SH-SY5Y (cell line): Measurements from ENCODE around the gene HIVEP3.

Experiments
- GATA2 ChIP-seq: IDR thresholded peaks from 2 replicates; pipeline ENCODE4 v1.6.1; 2011; ENCODE audit warnings: mild to moderate bottlenecking, low read depth, low read length
- GATA3 ChIP-seq: IDR thresholded peaks from 2 replicates; pipeline ENCODE4 v1.6.1; 2011; ENCODE audit warnings: low read depth, mild to moderate bottlenecking, low read length, moderate library complexity

DNA sequence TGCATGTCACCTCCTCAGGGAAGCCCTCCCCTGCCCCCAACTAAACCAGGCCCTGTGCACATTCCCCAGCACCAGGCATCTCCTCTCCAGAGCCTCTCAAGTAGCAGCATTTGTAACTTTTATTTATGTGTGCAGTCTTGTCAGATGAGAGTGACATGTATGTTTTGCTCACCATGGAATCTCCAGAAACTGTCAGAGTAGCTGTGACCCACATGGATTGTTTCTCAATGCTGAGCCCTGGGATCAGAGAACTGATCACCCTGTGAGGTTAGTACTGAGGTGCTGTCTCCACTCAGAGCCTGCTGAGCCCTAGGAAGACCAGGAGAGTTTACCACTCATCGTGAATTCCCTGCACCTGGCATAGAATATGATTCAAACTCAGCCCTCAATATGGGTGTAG lies 243.3 kb downstream of the HIVEP3 start:
- TF ChIP-seq GATA2: no peak
- TF ChIP-seq GATA3: no peak
